Panc1 (cell line): ENCODE measurements around the gene TCOF1. TPM values are rescaled to one million over a fixed set of nuclear protein-coding genes. Genes with fewer than 3 reads are reported as not detected.
A peak's percentile ranks its signal among the peaks of the same experiment; 100 is the strongest.

Experiments
- ATAC-seq: fragments of 200-7000 bp; cut with Tn5 transposase; 2 replicates; pipeline ENCODE4 v1.9.1; 2020; ENCODE audit warnings: mild to moderate bottlenecking, moderate library complexity
- BruUV-seq: library from RNA; stranded (reverse); fragments of 400-500 nt; replicated peaks from 2 replicates; lab custom pipeline; 2021; lab: Mats Ljungman, UMichigan
- CTCF ChIA-PET: fragments of 300-600 bp; sonication (Branson Sonifier 250); formaldehyde crosslinking; loops from one replicate; lab custom pipeline; 2022; ENCODE audit warnings: antibody characterized with exemption; lab: Charles Lee
- POLR2A ChIA-PET: fragments of 300-600 bp; sonication (Branson Sonifier 250); formaldehyde crosslinking; loops from one replicate; lab custom pipeline; 2022; ENCODE audit warnings: antibody characterized with exemption; lab: Charles Lee
- DNase-seq: peaks from one replicate; pipeline ENCODE4 v3.0.0-alpha.2; 2010; ENCODE audit warnings: low read depth, low spot score
- H3K27ac ChIP-seq: 2 replicates; pipeline ENCODE4 v1.5.1; 2011; ENCODE audit warnings: mild to moderate bottlenecking, low read length, inconsistent platforms
- H3K27me3 ChIP-seq: fragments of 200-500 bp; sonication (Bioruptor generic); 2 replicates; pipeline ENCODE4 v1.6.0; 2014; ENCODE audit warnings: low read length, inconsistent platforms; ENCODE audit not compliant: control insufficient read depth, insufficient read depth
- H3K36me3 ChIP-seq: fragments of 200-500 bp; sonication (Bioruptor generic); 2 replicates; pipeline ENCODE4 v1.5.1; 2014; ENCODE audit warnings: inconsistent platforms, mild to moderate bottlenecking, low read length, moderate library complexity; ENCODE audit not compliant: control insufficient read depth, insufficient read depth
- H3K4me1 ChIP-seq: 2 replicates; pipeline ENCODE4 v1.5.1; 2011; ENCODE audit warnings: inconsistent platforms, mild to moderate bottlenecking, low read length, moderate library complexity; ENCODE audit not compliant: control insufficient read depth, insufficient read depth
- H3K4me3 ChIP-seq, 2 experiments: 2 replicates each; pipeline ENCODE4 v1.5.1; 2011 to 2012; ENCODE audit warnings: low read depth in 2 of 2, low read length in 2 of 2, mild to moderate bottlenecking in 2 of 2, inconsistent platforms in 1 of 2, moderate library complexity in 1 of 2
- H3K9me3 ChIP-seq: fragments of 200-500 bp; sonication (Bioruptor generic); 2 replicates; pipeline ENCODE4 v1.5.1; 2014; ENCODE audit warnings: low read depth, mild to moderate bottlenecking, inconsistent platforms, low read length, moderate library complexity; ENCODE audit not compliant: control insufficient read depth, insufficient read depth
- CTCF ChIP-seq: fragments of 450-650 bp; IDR thresholded peaks from 2 replicates; pipeline ENCODE4 v1.5.1; 2017; ENCODE audit warnings: mild to moderate bottlenecking
- POLR2AphosphoS5 ChIP-seq: IDR thresholded peaks from 2 replicates; pipeline ENCODE4 v1.6.1; 2012; ENCODE audit warnings: mild to moderate bottlenecking, low read depth, low read length, moderate library complexity
- REST ChIP-seq, 2 experiments: IDR thresholded peaks; 2 replicates each; pipeline ENCODE4 v1.6.1; 2011 to 2012; ENCODE audit warnings: low read depth in 2 of 2, control low read depth in 1 of 2, low read length in 1 of 2, mild to moderate bottlenecking in 1 of 2, moderate library complexity in 1 of 2; ENCODE audit not compliant: insufficient read depth in 1 of 2
- SIN3A ChIP-seq: IDR thresholded peaks from 2 replicates; pipeline ENCODE4 v1.6.1; 2012; ENCODE audit warnings: low read depth, mild to moderate bottlenecking, low read length, moderate library complexity, borderline replicate concordance; ENCODE audit not compliant: insufficient read depth
- TCF7L2 ChIP-seq: IDR thresholded peaks from 2 replicates; pipeline ENCODE4 v1.6.1; 2011; ENCODE audit warnings: mild to moderate bottlenecking, low read depth, low read length, inconsistent platforms
- in situ Hi-C: cut with HindIII; loops from 2 replicates; pipeline ENCODE4 v1.10.0; 2016; ENCODE audit warnings: low sequenced_read_pairs, low pct_unique_long_range_greater_than_20kb
- intact Hi-C: fragments of 100-400 bp; cut with micrococcal nuclease; formaldehyde crosslinking; loops from one replicate; pipeline ENCODE4 v1.10.0; 2022; ENCODE audit not compliant: unreplicated experiment
- total RNA-seq: library from RNA; stranded (reverse); gene quantifications from one replicate; pipeline ENCODE4 v1.2.1, GENCODE V29; 2021; ENCODE audit not compliant: unreplicated experiment

Gene TCOF1
- total RNA-seq, 1 experiment from 2014 or later: 92.8 TPM

- TF ChIP-seq REST (IDR thresholded peaks at IDR 0.05; ENCODE audit: insufficient read depth in 1 of 2, low read depth in 2 of 2, low read length in 1 of 2): no peak
- no peak for TF ChIP-seq POLR2AphosphoS5
- no peak for TF ChIP-seq SIN3A
- TF ChIP-seq TCF7L2: no peak
- TF ChIP-seq CTCF: no peak
- H3K36me3 ChIP-seq: no peaks in the 10 kb centered on the region
- intact Hi-C loops (no loop called here), in situ Hi-C loops (no loop called here)
- POLR2A ChIA-PET: no interaction called here
- H3K4me1 ChIP-seq: no peaks in the 10 kb centered on the region
- CTCF ChIA-PET: no interaction called here
- no peak overlapping the region for H3K4me3 ChIP-seq
- no TSS peak for BruUV-seq
- no peaks in the 10 kb centered on the region for H3K27me3 ChIP-seq
- ATAC-seq: peak; percentile 59
- DNase-seq: no peak
- H3K9me3 ChIP-seq: no peaks in the 10 kb centered on the region
- no peak overlapping the region for H3K27ac ChIP-seq
Measured at GRCh38 chr5:150422075-150422474, 64.6 kb downstream of the TCOF1 start.

- DNase-seq: no peak
Measured at GRCh38 chr5:150422758-150423157, 65.3 kb downstream of the TCOF1 start.

More at GRCh38 chr5:150422758-150423157, 65.3 kb downstream of the TCOF1 start:
- Histone ChIP-seq H3K36me3 (no peaks in the 10 kb centered on the region), H3K9me3 (no peaks in the 10 kb centered on the region), H3K27ac (no peak overlapping the region), H3K27me3 (no peaks in the 10 kb centered on the region), H3K4me1 (no peaks in the 10 kb centered on the region), H3K4me3 (no peak overlapping the region)
- in situ Hi-C loops (no loop called here), intact Hi-C loops (no loop called here)
- ChIA-PET POLR2A (interaction anchor here (0.6 kb wide), 1 partner anchor 199 kb away, joined by 3 read pairs; no protein-coding TSS in a partner anchor), CTCF (no interaction called here)
- TF ChIP-seq TCF7L2 (no peak), CTCF (no peak), REST (IDR thresholded peaks at IDR 0.05; ENCODE audit: insufficient read depth in 1 of 2, low read depth in 2 of 2, low read length in 1 of 2) (no peak), POLR2AphosphoS5 (no peak), SIN3A (no peak)
- ATAC-seq: no peak
- BruUV-seq: no TSS peak
